Measurements from ENCODE around the gene TBX10.
"Not testable (repeated sequence)": the region's sequence is repeated elsewhere in the genome, so short reads cannot be mapped to it uniquely, and the experiment has no call there.

Gene TBX10

DNA sequence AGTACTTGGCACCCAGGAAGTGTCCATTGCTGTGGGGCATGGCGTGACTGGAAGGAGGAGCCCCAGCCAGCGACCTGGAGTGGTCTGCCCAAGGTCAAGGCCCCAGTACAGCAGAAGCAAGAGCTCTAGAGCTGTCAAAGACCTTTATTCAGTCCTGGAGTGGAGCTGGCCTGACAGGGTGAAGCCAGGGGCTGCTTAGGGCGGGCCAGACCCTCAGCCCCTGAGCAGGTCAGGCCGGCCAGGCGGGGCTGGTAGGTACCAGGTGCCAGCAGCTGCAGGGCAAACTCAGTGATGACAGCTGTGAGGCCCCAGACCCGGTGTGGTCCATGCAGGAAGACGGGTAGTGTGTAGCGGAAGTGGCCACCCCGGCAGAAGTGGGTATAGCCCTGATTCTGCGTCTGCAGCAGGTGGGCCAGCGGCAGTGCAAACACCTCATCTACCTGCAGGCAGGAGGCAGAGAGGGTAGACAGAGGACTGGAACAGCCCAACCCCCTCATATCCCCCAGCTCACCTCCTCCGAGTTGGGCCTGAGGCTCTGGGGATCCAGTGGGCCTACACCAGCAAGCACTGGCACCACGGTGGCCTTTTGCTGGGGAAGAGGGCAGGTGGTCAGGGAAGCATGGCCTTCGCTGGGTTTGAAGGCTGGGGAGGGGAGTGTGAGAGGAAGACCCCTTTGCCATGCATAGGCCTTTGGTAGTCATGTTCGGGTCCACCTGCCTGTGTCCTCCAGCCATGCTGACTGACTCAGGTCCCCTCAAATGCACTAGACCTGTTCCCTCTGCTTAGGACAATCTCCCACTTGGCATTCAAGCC is 11.5 kb downstream of the TBX10 start:
- H3K4me2 ChIP-seq (ENCODE audit: low read length): peak overlapping the region; percentile 75
- H3K36me3 ChIP-seq (ENCODE audit: control insufficient read depth, insufficient read depth, low read length): no peaks in the 10 kb centered on the region
- peaks cover 9% of the 10 kb centered on the region for H3K4me1 ChIP-seq
- H3K79me2 ChIP-seq: no peaks in the 10 kb centered on the region
- no peak overlapping the region for H3K9ac ChIP-seq
- no peak overlapping the region for H3K27ac ChIP-seq
- H3K4me3 ChIP-seq (ENCODE audit: low read depth, low read length): no peak overlapping the region
- H2AFZ ChIP-seq: no peak overlapping the region
- TF ChIP-seq, protein P1, sequence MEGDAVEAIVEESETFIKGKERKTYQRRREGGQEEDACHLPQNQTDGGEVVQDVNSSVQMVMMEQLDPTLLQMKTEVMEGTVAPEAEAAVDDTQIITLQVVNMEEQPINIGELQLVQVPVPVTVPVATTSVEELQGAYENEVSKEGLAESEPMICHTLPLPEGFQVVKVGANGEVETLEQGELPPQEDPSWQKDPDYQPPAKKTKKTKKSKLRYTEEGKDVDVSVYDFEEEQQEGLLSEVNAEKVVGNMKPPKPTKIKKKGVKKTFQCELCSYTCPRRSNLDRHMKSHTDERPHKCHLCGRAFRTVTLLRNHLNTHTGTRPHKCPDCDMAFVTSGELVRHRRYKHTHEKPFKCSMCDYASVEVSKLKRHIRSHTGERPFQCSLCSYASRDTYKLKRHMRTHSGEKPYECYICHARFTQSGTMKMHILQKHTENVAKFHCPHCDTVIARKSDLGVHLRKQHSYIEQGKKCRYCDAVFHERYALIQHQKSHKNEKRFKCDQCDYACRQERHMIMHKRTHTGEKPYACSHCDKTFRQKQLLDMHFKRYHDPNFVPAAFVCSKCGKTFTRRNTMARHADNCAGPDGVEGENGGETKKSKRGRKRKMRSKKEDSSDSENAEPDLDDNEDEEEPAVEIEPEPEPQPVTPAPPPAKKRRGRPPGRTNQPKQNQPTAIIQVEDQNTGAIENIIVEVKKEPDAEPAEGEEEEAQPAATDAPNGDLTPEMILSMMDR (IDR thresholded peaks at IDR 0.05): no peak
- no peaks in the 10 kb centered on the region for H3K27me3 ChIP-seq (ENCODE audit: control insufficient read depth, insufficient read depth, low read length)
- no peaks in the 10 kb centered on the region for H3K9me3 ChIP-seq (ENCODE audit: control insufficient read depth, low read length)

DNA sequence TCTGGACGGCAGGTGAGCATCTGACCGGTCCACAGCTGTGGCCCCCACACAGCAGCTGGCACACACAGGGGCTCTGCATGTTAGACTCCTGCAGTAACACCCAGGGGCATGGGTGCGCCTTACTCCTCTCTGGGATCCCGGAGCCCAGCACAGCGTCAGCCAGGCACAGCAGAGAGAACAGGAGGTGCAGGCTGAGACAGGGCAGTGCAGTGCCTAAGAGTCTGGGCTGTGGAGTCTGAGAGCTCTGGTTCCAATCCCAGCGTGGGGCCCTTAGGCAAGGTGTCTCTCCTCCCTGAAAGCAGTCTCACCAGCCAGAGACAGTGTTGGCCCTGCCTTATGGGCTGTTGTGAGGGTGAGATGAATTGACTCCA is 12.1 kb downstream of the TBX10 start:
- Histone ChIP-seq H3K4me3 (ENCODE audit: low read depth, low read length) (no peak overlapping the region), H3K4me2 (ENCODE audit: low read length) (no peak overlapping the region), H3K9ac (no peak overlapping the region), H3K9me3 (ENCODE audit: control insufficient read depth, low read length) (no peaks in the 10 kb centered on the region), H3K4me1 (peaks cover 6% of the 10 kb centered on the region), H3K27ac (no peak overlapping the region), H2AFZ (no peak overlapping the region), H3K36me3 (ENCODE audit: control insufficient read depth, insufficient read depth, low read length) (no peaks in the 10 kb centered on the region), H3K79me2 (no peaks in the 10 kb centered on the region), H3K27me3 (ENCODE audit: control insufficient read depth, insufficient read depth, low read length) (no peaks in the 10 kb centered on the region)
- TF ChIP-seq, protein P1 (IDR thresholded peaks at IDR 0.05): no peak

DNA sequence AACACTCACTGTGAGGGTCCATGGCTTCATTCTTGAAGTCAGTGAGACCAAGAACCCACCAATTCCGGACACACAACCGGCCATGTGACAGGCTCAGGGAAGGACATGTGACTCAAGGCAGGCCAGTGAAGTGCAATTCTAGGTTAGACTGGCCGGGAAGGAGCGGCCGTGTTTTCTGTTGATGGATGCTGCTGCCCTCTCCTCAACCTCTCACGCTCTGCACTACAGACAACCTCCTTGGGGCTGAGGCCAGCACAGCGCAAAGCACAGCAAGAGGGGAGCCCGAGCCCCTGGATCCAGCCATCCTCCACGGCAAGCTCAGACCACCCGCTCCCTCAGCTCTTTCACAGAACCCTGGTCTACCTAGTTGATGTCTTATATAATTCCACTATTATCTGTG is 12.6 kb downstream of the TBX10 start:
- TF ChIP-seq, protein P1 (IDR thresholded peaks at IDR 0.05): no peak
- H3K9ac ChIP-seq: no peak overlapping the region
- H3K4me1 ChIP-seq: peaks cover 3% of the 10 kb centered on the region
- H3K4me2 ChIP-seq (ENCODE audit: low read length): no peak overlapping the region
- H2AFZ ChIP-seq: no peak overlapping the region
- no peaks in the 10 kb centered on the region for H3K36me3 ChIP-seq (ENCODE audit: control insufficient read depth, insufficient read depth, low read length)
- no peak overlapping the region for H3K4me3 ChIP-seq (ENCODE audit: low read depth, low read length)
- H3K9me3 ChIP-seq (ENCODE audit: control insufficient read depth, low read length): no peaks in the 10 kb centered on the region
- H3K27me3 ChIP-seq (ENCODE audit: control insufficient read depth, insufficient read depth, low read length): no peaks in the 10 kb centered on the region
- H3K79me2 ChIP-seq: no peaks in the 10 kb centered on the region
- H3K27ac ChIP-seq: no peak overlapping the region

DNA sequence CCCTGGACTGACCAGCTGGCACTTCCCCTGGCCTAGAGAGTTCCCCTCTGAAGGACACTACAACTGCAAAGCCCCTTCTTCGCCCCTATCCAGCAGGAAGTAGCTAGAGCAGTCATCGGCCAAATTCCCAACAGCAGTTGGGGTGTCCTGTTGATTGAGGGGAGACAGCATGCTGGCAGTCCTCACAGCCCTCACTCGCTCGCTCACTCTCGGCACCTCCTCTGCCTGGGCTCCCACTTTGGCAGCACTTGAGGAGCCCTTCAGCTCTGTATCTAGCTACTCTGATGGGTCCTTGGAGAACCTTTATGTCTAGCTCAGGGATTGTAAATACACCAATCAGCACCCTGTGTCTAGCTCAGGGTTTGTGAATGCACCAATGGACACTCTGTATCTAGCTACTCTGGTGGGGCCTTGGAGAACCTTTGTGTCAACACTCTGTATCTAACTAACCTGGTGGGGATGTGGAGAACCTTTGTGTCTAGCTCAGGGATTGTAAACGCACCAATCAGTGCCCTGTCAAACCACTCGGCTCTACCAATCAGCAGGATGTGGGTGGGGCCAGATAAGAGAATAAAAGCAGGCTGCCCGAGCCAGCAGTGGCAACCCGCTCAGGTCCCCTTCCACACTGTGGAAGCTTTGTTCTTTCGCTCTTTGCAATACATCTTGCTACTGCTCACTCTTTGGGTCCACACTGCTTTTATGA is 13.3 kb downstream of the TBX10 start:
- H3K27ac ChIP-seq; H3K36me3 ChIP-seq (ENCODE audit: control insufficient read depth, insufficient read depth, low read length); H3K4me2 ChIP-seq (ENCODE audit: low read length); H3K9me3 ChIP-seq (ENCODE audit: control insufficient read depth, low read length); H3K27me3 ChIP-seq (ENCODE audit: control insufficient read depth, insufficient read depth, low read length); H3K4me1 ChIP-seq; H3K9ac ChIP-seq; H3K79me2 ChIP-seq; H2AFZ ChIP-seq; H3K4me3 ChIP-seq (ENCODE audit: low read depth, low read length): not testable (repeated sequence)

DNA sequence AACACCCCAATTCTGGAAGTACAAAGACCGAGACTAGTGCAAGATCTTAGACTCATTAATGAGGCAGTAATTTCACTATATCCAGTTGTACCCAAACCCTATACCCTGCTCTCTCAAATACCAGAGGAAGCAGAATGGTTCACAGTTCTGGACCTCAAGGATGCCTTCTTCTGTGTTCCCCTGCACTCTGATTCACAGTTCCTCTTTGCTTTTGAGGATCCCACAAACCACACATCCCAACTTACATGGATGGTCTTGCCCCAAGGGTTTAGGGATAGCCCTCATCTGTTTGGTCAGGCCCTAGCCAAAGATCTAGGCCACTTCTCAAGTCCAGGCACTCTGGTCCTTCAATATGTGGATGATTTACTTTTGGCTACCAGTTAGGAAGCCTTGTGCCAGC is 15.8 kb downstream of the TBX10 start:
- H3K36me3 ChIP-seq (ENCODE audit: control insufficient read depth, insufficient read depth, low read length); H3K4me2 ChIP-seq (ENCODE audit: low read length); H3K4me1 ChIP-seq; H3K4me3 ChIP-seq (ENCODE audit: low read depth, low read length); H3K27ac ChIP-seq; H3K9ac ChIP-seq; H3K79me2 ChIP-seq; H2AFZ ChIP-seq; H3K9me3 ChIP-seq (ENCODE audit: control insufficient read depth, low read length); H3K27me3 ChIP-seq (ENCODE audit: control insufficient read depth, insufficient read depth, low read length): not testable (repeated sequence)

DNA sequence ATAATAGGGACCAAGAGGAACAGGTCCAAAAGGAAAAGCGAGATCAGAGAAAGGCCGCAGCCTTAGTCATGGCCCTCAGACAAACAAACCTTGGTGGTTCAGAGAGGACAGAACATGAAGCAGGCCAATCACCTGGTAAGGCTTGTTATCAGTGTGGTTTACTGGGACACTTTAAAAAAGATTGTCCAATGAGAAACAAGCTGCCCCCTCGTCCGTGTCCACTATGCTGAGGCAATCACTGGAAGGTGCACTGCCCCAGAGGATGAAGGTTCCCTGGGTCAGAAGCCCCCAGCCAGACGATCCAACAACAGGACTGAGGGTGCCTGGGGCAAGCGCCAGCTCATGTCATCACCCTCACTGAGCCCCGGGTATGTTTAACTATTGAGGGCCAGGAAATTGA is 16.7 kb downstream of the TBX10 start:
- H3K4me2 ChIP-seq (ENCODE audit: low read length); H3K27me3 ChIP-seq (ENCODE audit: control insufficient read depth, insufficient read depth, low read length); H3K27ac ChIP-seq; H2AFZ ChIP-seq; H3K9me3 ChIP-seq (ENCODE audit: control insufficient read depth, low read length); H3K4me1 ChIP-seq; H3K4me3 ChIP-seq (ENCODE audit: low read depth, low read length); H3K79me2 ChIP-seq; H3K36me3 ChIP-seq (ENCODE audit: control insufficient read depth, insufficient read depth, low read length); H3K9ac ChIP-seq: not testable (repeated sequence)

DNA sequence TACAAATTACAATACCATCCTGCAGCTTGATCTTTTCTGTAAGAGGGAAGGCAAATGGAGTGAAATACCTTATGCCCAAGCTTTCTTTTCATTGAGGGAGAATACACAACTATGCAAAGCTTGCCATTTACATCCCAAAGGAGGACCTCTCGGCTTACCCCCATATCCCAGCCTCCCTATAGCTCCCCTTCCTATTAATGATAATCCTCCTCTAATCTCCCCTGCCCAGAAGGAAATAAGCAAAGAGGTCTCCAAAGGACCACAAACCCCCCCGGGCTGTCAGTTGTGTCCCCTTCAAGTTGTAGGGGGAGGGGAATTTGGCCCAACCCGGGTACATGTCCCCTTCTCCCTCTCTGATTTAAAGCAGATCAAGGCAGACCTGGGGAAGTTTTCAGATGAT is 17.6 kb downstream of the TBX10 start:
- not testable (repeated sequence) for H3K4me3 ChIP-seq (ENCODE audit: low read depth, low read length); H3K4me2 ChIP-seq (ENCODE audit: low read length); H3K27ac ChIP-seq; H3K36me3 ChIP-seq (ENCODE audit: control insufficient read depth, insufficient read depth, low read length); H2AFZ ChIP-seq; H3K9ac ChIP-seq; H3K79me2 ChIP-seq; H3K9me3 ChIP-seq (ENCODE audit: control insufficient read depth, low read length); H3K27me3 ChIP-seq (ENCODE audit: control insufficient read depth, insufficient read depth, low read length); H3K4me1 ChIP-seq

DNA sequence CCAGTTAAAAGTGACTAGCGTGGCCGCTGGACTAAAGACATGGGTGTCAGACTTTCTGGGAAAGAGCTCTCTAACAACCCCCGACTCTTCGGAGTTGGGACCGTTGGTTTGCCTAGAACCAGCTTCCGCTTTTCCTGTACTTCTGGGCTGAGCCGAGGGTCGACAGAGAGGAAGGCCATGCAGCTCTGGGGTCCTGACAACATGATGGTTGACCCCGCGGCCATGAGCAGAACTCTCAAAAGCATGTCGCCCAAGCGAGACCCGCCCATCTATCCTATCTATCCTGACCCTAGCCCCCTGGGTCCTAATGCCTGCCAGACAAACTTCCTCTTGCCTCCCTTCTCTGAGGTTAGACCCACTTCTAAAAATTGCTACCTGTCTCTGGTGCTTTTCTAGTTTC is 18.9 kb downstream of the TBX10 start:
- H2AFZ ChIP-seq; H3K79me2 ChIP-seq; H3K9me3 ChIP-seq (ENCODE audit: control insufficient read depth, low read length); H3K4me3 ChIP-seq (ENCODE audit: low read depth, low read length); H3K9ac ChIP-seq; H3K27ac ChIP-seq; H3K27me3 ChIP-seq (ENCODE audit: control insufficient read depth, insufficient read depth, low read length); H3K4me1 ChIP-seq; H3K36me3 ChIP-seq (ENCODE audit: control insufficient read depth, insufficient read depth, low read length); H3K4me2 ChIP-seq (ENCODE audit: low read length): not testable (repeated sequence)

Measured in parathyroid adenoma (tissue), 2 donors.